ENCODE measurements around the gene SRA1.
A peak's percentile ranks its signal among the peaks of the same experiment; 100 is the strongest.
"Not testable (repeated sequence)": the region's sequence is repeated elsewhere in the genome, so short reads cannot be mapped to it uniquely, and the experiment has no call there.

Gene SRA1

GRCh38 chr5:140557136-140557805 lies at the start of gene SRA1:
SRA1 (minus strand) TSS chr5:140557473; CDS start chr5:140557452, 21 bp downstream.
- peak; percentile 72 for DNase-seq (ENCODE audit: low read depth)

- DNase-seq (ENCODE audit: low read depth) = no peak
Measured at GRCh38 chr5:140607031-140607430, 49.8 kb upstream of the SRA1 start.

GRCh38 chr5:140605879-140606278 lies 48.6 kb upstream of the SRA1 start:
- no peak for DNase-seq (ENCODE audit: low read depth)

DNA sequence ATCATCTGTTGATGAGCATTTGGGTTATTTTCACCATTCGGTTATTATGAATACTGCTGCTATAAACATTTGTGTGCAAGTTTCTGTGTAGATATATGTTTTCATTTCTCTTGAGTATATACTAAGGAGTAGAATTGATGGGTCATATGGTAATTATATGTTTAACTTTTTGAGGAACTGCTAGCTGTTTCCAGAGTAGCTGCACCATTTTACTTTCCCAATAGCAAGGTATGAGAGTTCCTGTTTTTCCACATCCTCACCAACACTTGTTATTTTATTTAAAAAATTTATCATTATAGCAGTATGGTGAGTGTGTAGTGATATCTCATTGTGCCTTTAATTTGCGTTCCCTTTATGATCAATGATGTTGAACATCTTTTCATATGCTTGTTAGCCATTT lies 46.5 kb upstream of the SRA1 start:
- DNase-seq (ENCODE audit: low read depth) = no peak

GRCh38 chr5:140603446-140603698 lies 46.1 kb upstream of the SRA1 start:
- not testable (repeated sequence) for DNase-seq (ENCODE audit: low read depth)

- DNase-seq (ENCODE audit: low read depth) = no peak
Measured at GRCh38 chr5:140602147-140602546, 44.9 kb upstream of the SRA1 start.

DNA sequence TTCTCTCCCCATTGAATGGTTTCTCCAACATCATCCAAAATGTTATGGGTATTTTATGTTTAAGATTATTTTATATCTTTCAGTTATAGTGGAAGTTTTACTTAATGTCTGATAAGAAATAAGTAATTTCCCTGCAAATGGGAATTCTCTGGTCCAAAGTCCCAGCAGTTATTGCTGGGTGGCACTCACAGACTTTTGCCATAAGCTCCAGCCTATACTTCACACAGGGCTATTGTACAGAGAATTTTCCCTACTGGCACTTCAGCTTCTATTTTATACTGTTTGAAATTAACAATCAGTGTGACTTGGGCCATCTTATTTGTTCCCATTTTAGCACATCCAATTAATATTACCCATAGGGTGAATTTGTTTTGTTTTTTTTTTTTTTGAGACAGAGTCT lies 42.8 kb upstream of the SRA1 start:
- DNase-seq (ENCODE audit: low read depth) = no peak

DNA sequence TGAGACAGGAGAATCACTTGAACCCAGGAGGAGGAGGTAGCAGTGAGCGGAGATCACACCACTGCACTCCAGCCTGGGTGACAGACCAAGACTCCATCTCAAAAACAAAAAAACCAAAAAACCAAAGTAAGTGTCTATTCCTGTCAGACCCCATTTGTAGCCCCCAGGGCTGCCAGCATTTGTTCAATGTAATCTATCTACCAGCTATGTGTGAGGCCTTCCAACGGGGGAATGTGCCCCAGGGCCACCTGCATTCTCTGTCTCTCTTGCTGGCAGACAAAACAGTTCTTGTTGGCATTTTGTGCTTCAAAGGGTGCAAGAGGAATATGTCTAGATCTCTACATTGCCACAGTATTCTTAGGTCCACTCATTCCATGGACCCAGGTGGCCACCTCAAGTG lies 41.6 kb upstream of the SRA1 start:
- DNase-seq (ENCODE audit: low read depth) = no peak

- no peak for DNase-seq (ENCODE audit: low read depth)
Measured at GRCh38 chr5:140596321-140596741, 39.1 kb upstream of the SRA1 start.

DNA sequence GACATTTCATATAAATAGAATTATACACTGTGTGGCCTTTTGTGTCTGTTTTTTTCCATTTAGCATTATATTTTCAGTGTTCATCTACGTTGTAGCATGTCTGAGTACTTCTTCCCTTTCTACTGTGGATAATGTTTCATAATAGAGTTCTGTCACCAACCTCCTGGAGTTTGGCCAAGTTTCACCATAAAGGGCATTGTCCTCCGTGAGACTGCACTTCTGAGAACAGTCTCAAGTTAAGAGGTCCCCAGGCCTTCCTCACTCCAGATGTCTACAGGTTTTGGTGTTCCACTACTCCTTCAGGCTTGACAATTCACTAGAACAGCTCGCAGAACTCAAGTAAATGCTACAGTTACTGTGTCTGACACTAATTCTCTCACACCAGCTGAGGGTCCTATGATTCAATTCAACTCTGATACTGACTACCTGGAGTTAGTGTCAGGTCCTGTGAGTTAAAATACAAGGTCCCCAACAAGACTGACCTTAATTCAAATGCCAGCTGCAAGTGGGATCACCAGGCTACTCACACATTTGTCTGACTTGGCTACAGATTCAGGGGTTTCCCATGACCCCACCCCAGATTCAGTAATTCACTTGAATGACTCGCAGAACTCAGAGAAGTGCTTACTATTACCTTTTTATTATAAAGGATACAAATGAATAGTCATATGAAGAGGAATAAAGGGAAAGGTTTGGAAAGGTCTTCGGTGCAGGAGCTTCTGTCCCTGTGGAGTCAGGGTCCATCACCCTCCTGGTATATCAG lies 38.4 kb upstream of the SRA1 start:
- no peak for DNase-seq (ENCODE audit: low read depth)

DNA sequence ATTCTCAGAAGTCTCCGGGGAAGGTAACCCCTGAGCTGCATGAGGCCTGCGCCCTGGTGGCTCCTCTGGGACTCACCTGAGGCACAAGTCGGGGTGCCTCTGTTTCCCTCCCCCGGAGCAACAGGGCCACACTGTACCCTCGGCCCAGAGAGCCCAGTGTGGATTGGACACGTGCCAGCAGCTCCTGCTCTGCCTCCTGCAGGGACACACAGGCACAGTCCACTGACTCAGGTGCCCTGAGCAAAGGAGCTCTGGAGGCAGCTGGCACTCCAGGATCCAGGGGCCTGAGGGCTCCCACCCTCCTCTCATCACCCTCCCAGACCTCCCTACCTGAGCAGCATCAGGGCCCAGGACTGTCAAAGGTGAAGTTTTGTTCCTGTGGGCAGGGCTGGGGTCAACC lies 36.9 kb upstream of the SRA1 start:
- no peak for DNase-seq (ENCODE audit: low read depth)

DNA sequence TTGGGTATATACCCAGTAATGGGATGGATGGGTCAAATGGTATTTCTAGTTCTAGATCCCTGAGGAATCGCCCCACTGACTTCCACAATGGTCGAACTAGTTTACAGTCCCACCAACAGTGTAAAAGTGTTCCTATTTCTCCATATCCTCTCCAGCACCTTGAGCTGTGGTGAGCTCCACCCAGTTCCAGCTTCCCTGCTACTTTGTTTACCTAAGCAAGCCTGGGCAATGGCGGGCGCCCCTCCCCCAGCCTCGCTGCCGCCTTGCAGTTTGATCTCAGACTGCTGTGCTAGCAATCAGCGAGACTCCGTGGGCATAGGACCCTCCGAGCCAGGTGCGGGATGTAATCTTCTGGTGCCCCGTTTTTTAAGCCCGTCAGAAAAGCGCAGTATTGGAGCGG lies 35.8 kb upstream of the SRA1 start:
- DNase-seq (ENCODE audit: low read depth) = not testable (repeated sequence)

DNA sequence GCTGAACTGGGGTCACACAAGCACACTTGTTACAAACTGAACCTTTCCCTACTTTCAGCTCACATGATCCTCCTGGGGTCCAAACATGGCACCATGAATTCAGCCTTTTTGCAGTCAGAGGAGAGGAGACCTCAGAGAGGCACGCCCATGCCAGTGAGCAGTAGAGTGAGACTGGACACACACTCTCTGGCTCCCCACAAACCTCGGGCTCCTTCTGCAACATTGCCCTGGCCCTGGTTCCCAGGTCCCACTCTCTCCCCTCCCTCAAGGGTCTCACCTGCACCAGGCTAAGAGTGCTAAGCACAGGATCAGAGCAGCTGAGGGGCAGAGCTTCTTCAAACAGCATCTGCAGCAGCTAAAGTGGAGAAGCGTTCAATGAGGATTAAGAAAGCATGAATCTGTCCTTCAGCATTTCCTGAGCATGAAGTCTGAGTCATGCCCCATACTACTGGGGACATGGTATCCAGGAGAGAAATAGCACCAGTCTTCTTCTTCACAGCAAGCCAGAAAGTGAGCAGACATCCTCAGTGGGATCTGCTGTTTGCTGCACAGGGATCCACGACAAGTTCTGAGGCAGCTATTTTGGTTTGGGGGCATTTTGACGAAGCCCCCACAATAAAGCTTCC lies 34.6 kb upstream of the SRA1 start:
- DNase-seq (ENCODE audit: low read depth) = no peak

GRCh38 chr5:140590861-140591260 lies 33.6 kb upstream of the SRA1 start:
- DNase-seq (ENCODE audit: low read depth) = no peak

- DNase-seq (ENCODE audit: low read depth) = no peak
Measured at GRCh38 chr5:140588311-140589070, 31.2 kb upstream of the SRA1 start.

DNA sequence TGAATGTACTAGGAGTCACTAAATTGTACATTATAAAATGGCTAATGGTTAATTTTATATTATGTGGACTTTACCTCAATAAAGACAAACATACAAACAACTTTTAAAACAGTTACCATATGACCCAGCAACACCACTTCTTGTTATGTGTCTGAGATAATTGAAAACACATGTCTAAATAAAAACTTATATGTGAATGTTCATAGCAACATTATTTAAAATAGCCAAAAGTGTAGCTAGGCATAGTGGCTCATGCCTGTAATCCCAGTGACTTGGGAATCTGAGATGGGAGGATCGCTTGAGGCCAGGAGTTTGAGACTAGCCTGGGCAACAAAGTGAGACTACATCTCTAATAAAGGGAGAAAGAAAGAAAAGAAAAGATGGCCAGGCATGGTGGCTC lies 30.2 kb upstream of the SRA1 start:
- no peak for DNase-seq (ENCODE audit: low read depth)

DNA sequence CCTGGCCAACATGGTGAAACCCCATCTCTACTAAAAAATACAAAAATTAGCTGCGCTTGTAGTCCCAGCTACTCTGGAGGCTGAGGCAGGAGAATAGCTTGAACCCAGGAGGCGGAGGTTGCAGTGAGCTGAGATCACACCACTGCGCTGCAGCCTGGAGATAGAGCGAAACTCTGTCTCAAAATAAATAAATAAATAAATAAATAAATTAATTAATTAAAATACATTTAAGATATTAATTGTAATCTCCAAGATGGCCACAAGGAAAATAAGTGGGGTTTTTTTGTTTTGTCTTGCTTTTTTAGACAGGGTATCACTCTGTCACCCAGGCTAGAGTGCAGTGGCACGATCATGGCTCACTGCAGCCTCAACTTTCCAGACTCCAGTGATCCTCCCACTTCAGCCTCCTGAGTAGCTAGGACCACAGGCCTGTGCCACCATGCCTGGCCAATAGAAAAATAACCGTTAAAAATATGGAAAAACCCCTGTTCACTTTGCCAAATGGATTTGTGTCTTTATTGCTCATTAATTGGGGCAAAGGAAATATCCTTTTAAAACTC lies 22.0 kb upstream of the SRA1 start:
- DNase-seq (ENCODE audit: low read depth) = not testable (repeated sequence)

DNA sequence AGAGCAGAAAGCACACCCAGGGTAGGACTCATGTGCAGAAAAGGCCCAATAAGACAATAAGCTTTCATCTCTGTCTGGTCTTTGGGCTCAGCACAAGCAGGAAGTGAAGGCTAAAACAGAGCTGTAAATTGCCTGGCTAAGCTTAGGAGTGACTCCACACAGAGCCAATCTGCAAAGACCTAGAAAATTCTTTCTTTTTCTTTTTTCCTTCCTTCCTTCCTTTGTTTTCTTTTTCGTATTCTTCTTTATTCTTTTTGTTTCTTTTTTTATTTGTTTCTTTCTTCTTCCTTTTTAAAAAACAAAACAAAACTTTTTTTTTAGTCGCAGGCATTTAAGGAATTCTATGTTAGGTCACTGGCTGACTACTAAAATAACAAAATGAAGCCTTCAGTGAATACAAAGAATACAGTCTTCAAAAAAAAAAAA lies 19.5 kb upstream of the SRA1 start:
- DNase-seq (ENCODE audit: low read depth) = no peak

- no peak for DNase-seq (ENCODE audit: low read depth)
Measured at GRCh38 chr5:140575309-140575708, 18.0 kb upstream of the SRA1 start.

- DNase-seq (ENCODE audit: low read depth) = no peak
Measured at GRCh38 chr5:140574165-140574564, 16.9 kb upstream of the SRA1 start.

DNA sequence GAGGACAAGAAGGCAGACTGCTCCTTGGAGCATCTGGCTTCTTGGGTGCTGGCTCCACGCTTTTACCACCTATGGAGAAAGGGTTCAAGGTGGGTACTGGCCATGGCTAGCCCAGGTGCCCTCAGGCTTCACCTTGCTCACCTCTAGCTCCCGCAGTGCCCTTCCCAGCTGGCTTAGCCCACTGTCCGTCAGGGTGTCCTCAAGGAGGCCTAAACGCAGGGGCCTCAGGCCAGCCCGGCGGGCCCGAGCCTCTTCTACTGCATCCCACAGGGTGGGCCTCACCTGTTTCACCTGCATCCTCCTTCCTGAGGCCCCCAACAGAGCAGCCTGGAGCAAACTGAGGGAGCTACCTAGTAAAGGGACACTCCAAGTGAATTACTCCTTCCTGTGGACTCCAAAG lies 16.4 kb upstream of the SRA1 start:
- no peak for DNase-seq (ENCODE audit: low read depth)

DNA sequence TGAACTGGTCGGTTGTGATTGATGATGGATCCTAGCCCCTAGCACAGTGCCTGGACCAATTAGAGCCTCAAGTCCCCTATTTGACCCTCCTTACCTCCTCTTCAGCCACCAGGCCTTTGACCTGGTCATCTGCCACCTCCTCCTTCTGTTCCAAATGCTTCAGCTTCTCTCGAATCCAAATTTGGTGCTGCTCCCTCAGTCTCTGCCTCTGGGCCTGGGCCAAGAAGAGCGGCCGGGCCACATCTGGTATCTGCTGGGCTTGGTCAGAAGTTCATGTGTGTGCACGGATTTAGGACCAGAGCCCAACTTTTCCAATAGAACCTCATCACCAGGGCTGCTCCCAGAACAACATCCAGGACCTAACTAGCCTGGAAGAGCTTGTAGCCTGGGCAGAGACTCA lies 13.8 kb upstream of the SRA1 start:
- no peak for DNase-seq (ENCODE audit: low read depth)
